Stomach (tissue), 4 donors: ENCODE measurements around the gene ZNF69.
"Not testable (repeated sequence)": the region's sequence is repeated elsewhere in the genome, so short reads cannot be mapped to it uniquely, and the experiment has no call there.

Experiments used
- CTCF ChIP-seq, 7 experiments: fragments of 450-650 bp in 4 of 7; fragments of 200-600 bp in 3 of 7; sonication (generic) in 3 of 7; IDR thresholded peaks; one replicate each; pipeline ENCODE4 v1.5.1; 2016 to 2019; ENCODE audit warnings: antibody characterized with exemption in 7 of 7, control low read depth in 2 of 7, mild to moderate bottlenecking in 1 of 7
- EP300 ChIP-seq: sonication (generic); formaldehyde crosslinking; IDR thresholded peaks from one replicate; pipeline ENCODE4 v1.6.1; 2017; ENCODE audit warnings: antibody characterized with exemption
- POLR2A ChIP-seq, 4 donors: fragments of 450-650 bp; IDR thresholded peaks; one replicate each; pipeline ENCODE4 v1.6.1; 2016; ENCODE audit warnings: antibody characterized with exemption in 4 of 4, control low read depth in 2 of 4, mild to moderate bottlenecking in 1 of 4, moderate library complexity in 1 of 4
- POLR2AphosphoS5 ChIP-seq, 3 donors: sonication (generic); formaldehyde crosslinking; IDR thresholded peaks; one replicate each; pipeline ENCODE4 v1.6.1; 2016; ENCODE audit warnings: antibody characterized with exemption in 3 of 3

- not testable (repeated sequence) for TF ChIP-seq CTCF (IDR thresholded peaks at IDR 0.05); POLR2A (IDR thresholded peaks at IDR 0.05); EP300; POLR2AphosphoS5 (IDR thresholded peaks at IDR 0.05)
These were observed 2.3 kb downstream of the ZNF69 start for GRCh38 chr19:11889901-11890300.
